Adrenal gland (tissue), 5 donors: ENCODE data around the gene PRR7.
A peak's percentile ranks its signal among the peaks of the same experiment; 100 is the strongest.

Experiments
- CTCF ChIP-seq, 6 experiments: fragments of 450-650 bp in 4 of 6; fragments of 200-600 bp in 2 of 6; sonication (generic) in 1 of 6; IDR thresholded peaks; 1 replicate in 5 of 6; 2 replicates in 1 of 6; pipeline versions ENCODE4 v1.5.1 to v1.8.0; 2016 to 2021; ENCODE audit warnings: antibody characterized with exemption in 6 of 6, mild to moderate bottlenecking in 2 of 6, moderate library complexity in 1 of 6
- POLR2A ChIP-seq, 2 donors: fragments of 450-650 bp; IDR thresholded peaks; one replicate each; pipeline ENCODE4 v1.6.1; 2017; ENCODE audit warnings: antibody characterized with exemption in 2 of 2, mild to moderate bottlenecking in 2 of 2, moderate library complexity in 1 of 2
- donor health status: DM: no; HTN: no; CAD: no.

- TF ChIP-seq CTCF (IDR thresholded peaks at IDR 0.05) = peak in 3 of 6 experiments; percentile 11 to 28 (median 14)
- peak in 1 of 2 donors; percentile 47 for TF ChIP-seq POLR2A (IDR thresholded peaks at IDR 0.05)
Observed at GRCh38 chr5:177447611-177448243, 1.1 kb downstream of the PRR7 start.
